Erythroblast (primary cell): Measurements from ENCODE around the gene NHS.

Source experiments
- DNase-seq, 2 experiments: peaks; one replicate each; lab custom pipeline; 2025; lab: John Stamatoyannopoulos, UW
- GATA1 ChIP-seq: IDR thresholded peaks from 2 replicates; pipeline ENCODE4 v1.6.1; 2011; ENCODE audit warnings: low read depth, mild to moderate bottlenecking, control low read depth, low read length, moderate library complexity
- POLR2A ChIP-seq: IDR thresholded peaks from 2 replicates; pipeline ENCODE4 v1.6.1; 2011; ENCODE audit warnings: mild to moderate bottlenecking, low read length

NHS gene

GRCh38 chrX:17546356-17546755 is 171.4 kb downstream of the NHS start:
- DNase-seq = no peak
- TF ChIP-seq POLR2A = no peak
- no peak for TF ChIP-seq GATA1

GRCh38 chrX:17547658-17548057 is 172.7 kb downstream of the NHS start:
- no peak for TF ChIP-seq POLR2A
- TF ChIP-seq GATA1 = no peak
- peak in 1 of 2 experiments; percentile 8 for DNase-seq

DNA sequence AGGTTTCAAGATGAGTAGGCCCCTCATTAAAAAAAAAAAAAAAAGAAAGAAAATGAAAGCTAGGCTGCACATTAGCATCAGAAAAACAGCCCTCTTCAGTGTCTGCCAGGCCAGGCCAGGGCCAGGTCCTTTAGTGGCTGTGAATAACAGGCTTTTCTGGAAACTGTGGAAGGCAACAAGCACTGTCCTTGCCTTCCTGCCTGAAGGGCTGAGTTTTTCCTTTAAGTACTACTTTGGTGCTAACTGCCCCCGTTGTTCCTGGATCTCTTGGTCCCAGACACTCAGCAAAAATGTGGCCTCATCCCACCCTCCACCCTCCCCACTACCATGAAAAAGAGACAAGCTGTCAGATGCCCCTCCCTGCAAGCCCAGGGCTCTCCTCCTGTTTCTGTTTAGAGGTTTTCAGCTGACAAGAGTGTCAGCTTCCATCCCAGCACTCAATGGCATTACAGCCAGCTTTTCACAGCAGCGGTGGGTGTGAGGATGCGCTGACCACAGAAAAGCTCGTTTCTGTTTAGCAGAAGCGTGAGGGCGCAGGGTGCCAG is 174.2 kb downstream of the NHS start:
- DNase-seq = no peak

GRCh38 chrX:17550011-17550410 is 175.0 kb downstream of the NHS start:
- TF ChIP-seq GATA1 = no peak
- no peak for TF ChIP-seq POLR2A
- DNase-seq = no peak

More for the DNA sequence above, 174.2 kb downstream of the NHS start:
- TF ChIP-seq POLR2A (no peak), GATA1 (no peak)

DNA sequence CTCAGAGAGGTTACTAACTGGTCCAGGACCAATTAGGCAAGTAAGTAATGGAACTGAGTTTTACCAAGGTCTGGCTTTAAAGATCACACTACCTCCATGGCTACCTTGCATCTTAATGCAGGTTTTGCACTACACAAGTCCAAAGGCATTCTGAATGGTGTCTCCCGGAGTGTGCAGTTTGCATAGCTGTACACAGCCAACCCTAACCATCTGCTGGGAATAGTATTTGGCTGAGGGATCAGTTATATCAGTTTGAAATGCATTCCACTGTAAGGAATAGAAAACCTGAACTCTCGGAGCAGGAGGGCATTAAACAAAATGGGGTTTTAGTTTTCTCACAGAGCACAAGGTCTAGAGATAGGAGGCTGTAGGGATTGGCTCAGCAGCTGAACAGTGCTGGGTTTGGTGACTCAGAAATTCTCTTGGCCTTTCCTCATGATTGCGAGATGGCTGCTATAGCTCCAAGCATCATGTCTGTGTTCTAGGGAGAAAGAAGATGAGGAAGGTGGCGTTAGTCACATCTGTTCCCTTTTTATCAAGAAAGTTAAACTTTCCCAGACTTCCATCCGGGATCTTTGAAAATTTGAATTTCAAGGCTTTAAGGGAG is 177.1 kb downstream of the NHS start:
- DNase-seq = no peak
- no peak for TF ChIP-seq GATA1
- TF ChIP-seq POLR2A = no peak

DNA sequence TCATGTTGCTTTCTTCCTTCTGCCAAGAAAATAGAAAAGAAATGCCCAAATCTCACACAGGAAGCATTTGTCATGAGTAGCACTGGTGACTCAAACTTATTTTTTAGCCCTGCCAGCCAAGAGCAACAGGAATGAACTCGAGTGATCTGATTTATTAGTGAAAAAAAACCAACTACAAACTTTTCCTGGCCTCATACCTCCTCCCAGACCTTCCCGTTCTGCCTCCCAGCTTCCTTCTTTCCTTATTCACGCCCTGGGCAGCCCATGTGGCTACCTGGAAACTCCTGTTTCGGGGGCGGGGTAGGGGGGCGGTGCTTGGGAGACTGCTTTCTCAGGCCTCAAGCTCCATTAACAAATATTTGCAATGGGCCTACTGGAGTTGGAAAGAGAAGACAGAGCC is 178.5 kb downstream of the NHS start:
- TF ChIP-seq POLR2A (no peak), GATA1 (no peak)
- no peak for DNase-seq

DNA sequence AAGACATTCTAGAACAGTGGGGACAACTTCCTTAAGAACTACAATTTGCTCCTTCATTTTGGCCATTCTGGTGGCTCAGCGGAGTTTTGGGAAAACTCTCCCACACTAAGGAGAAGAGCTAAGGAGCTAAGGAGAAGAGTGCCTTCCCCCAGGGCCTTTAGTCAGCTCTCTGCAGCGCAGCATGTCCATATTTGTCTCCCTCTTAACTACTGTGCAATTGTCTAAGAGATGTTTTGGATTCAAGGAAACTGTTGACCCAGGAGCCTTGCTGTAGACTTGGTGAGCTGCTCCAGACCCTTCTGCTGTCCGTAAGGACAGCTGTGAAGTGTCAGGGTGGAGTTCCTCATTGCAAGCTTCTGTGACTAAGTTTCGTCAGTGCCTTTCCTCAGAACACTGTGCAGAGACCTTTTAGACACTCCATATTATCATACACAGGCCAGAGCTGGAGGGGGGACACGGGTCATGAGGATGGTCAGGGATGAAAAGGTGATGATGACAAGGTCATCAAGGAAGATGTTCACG is 179.0 kb downstream of the NHS start:
- TF ChIP-seq POLR2A = no peak
- TF ChIP-seq GATA1 = no peak
- DNase-seq = no peak

DNA sequence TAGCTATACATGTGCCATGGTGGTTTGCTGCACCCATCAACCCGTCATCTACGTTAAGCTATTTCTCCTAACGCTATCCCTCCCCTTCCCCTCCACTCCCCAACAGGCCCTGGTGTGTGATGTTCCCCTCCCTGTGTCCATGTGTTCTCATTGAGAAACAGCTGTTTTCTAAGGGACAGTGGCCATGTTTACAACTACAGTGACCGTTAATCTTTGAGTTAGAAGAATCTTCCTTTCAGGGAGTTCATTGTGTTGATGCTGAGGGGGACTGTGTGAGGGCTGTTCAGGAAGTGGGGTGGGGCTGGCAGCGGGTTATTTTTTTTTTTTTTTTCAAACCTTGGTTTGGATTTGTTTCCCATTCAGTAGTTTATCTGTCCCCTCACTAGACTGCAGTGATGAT is 179.9 kb downstream of the NHS start:
- TF ChIP-seq POLR2A (no peak), GATA1 (no peak)
- no peak for DNase-seq

- no peak for TF ChIP-seq GATA1
- TF ChIP-seq POLR2A = no peak
- no peak for DNase-seq
Observed at GRCh38 chrX:17555846-17556245, 180.8 kb downstream of the NHS start.

DNA sequence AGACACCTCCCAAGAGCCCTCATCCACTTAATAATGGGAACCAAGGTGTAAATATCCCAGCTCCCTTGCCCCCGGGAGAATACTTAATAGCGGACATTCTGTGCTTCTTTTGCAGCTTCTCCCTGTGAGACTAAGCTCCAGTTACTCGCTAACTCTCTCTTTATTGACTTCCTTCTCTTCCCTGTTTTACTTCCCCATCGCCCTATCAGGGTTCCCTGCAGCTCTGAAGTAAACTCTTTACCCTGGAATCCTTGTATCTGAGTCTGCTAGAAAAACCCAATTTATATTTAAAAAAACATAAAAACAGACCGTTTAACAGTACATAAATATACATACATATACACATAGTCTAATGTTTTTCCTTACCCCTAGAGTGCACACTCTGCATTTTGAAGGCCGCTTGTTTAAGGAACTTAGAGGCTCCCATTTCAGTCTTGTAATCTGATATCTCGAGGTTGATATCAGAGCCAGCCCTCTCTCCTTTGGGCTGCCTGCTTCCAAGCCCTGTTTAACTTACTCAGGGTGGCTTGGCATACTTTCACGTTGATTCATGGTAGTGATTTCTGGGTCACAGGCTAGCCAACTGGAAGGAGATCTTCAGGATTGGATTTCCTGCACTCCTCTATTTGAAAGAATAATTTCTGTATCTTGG is 184.9 kb downstream of the NHS start:
- no peak for TF ChIP-seq GATA1
- TF ChIP-seq POLR2A = no peak
- no peak for DNase-seq

GRCh38 chrX:17560385-17560784 is 185.4 kb downstream of the NHS start:
- no peak for TF ChIP-seq POLR2A
- no peak for DNase-seq

DNA sequence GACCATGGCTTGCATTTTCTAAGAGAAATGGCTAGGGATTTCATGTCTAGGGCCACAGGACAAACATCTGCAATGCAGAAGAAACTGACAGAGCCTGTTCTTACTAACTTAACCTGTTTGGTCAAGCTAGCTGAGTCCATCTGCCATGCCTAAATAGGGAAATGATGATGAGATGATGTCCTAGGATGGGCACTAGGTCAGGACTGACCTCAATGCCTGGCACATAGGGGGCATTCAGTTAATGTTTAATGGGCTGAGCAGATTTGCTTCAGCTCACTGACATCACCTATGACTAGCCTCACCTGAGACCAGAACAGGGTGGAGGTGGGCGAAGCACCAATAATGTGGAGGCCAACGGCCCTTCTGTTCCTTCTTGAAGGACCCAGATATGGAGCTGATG is 188.1 kb downstream of the NHS start:
- no peak for TF ChIP-seq POLR2A
- no peak for TF ChIP-seq GATA1
- DNase-seq = no peak

- TF ChIP-seq POLR2A = no peak
- TF ChIP-seq GATA1 = no peak
- DNase-seq = no peak
Observed at GRCh38 chrX:17563515-17563914, 188.5 kb downstream of the NHS start.

DNA sequence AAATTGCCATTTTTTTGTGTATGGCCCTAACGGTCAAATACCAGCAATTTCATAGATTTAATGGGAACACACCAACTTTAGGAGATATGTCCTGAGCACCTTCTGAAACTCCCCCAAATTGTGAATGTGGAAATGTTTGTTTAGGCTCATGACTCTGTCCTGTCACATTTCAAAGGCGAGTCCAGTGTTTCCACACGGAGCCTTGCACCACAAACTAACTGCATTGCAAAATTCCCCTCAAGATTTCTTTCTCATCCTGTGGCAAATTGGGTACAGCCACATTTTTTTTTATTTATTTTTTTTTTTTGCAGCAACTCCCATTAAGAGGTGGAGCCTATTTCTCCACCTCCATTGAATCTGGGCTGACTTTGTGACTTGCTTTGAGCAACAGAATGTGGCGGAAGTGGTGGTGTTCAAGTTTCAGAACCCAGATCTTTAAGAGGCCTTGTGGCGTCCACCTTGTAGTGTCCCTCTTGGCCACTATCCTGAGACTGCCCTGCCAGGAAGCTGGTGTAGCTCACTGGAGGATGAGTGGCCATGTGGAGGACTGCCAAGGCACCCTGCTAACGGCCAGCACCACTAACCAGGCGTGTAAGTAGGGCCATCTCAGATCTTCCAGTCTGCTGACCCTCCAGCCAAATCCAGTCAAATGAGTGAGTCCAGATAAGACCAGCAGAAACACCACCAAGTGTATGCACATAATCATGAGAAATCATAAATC is 189.8 kb downstream of the NHS start:
- DNase-seq = no peak
- no peak for TF ChIP-seq GATA1
- no peak for TF ChIP-seq POLR2A

DNA sequence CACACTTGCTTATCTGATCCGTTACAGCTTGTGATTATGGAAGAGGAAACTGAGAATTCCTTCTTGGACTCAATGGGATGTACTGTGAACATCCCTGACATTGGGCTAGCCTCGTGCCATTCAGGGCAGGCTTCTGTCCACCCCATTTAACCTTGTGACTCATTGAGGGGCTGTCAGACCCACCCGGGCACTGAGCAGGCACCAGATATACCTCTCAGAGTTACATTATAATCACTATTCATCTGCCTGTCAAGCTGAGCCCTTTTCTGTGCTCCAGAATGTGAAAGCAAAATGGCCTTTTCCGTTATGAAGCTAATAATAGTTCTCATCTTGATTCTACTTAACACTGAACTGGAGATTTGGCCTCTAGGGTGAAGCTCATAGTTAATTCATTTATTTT is 191.7 kb downstream of the NHS start:
- no peak for TF ChIP-seq GATA1
- TF ChIP-seq POLR2A = no peak
- no peak for DNase-seq
